Fibroblast of skin of right biceps (primary cell): ENCODE data around the gene ROPN1L.
A peak's percentile ranks its signal among the peaks of the same experiment; 100 is the strongest.

ENCODE experiments used
- DNase-seq: peaks from one replicate; pipeline ENCODE4 v3.0.0-alpha.2; 2013

Gene ROPN1L

DNA sequence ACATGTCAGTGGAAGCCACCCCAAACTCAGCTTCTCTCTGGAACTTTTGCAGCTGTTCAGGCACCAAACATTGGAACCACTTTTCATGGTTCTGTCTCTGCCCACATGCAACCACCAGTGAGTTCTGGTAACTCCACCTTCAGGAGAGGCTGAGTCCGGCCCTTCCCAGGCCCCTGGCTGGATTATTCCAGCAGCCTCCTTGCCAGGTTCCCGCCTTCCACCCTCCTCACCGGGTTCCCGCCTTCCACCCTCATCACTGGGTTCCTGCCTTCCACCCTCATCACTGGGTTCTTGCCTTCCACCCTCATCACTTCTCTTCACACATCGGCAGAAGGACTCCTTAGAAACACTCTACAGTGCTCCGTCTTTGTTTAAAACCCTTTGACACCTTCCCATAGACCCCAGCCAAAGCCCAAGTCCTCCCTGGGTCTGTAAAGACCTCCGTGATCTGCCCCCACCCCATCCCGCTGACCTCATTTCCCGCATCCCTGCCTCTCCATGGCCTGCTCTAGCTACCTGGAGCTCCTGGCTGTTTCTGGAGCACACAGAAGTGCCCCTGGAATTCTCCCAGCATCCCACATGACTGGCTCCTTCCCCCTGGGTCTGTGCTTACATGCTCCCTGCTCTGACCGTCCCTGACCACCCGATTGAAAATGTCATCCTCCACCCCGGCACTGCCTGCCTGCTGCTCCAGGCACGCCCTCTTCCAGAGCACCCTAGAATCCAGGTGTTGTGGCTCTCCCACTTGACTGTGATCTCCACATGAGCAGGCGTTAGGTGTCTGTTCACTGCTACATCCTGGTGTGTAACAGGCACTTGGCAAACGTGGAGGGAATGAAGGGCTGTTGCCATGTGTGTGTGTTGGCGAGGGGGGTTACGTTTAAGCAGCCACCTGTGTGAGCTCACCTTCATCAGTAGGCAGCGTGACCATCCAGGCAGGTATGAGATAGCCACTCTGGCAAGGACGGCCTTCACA is 17.7 kb downstream of the ROPN1L start:
- no peak for DNase-seq

DNA sequence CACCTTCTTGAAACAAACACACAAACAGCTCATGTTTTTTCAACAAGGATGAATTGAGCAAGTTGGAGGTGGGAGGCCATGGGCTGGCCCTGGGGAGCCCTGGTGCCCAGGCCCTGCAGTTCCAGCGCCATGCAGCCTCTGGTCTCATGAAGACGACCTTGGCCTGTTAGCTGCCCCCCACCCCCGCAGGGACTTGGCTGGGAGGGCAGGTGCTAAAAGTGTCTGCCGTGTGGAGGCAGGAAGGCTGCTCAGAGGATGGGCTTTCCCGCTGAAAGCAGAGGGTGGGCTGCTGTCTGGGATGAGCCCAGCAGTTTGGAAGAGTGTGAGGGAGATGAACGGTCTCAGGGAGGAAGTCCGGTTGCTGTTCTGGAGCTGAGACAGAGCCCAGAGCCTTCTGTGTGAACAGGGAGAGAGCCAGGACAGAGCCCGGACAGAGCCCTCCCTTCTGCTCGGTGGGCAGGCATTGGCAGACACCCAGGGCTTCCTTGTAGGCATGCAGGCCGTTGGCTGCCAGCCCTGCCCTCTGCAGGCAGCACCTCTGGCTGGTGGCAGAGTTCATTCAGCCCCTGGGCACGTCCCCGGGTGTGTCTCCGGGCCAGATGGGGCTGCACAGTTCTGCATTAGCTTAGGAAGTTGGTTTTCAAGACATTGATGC is 18.7 kb downstream of the ROPN1L start:
- no peak for DNase-seq

DNA sequence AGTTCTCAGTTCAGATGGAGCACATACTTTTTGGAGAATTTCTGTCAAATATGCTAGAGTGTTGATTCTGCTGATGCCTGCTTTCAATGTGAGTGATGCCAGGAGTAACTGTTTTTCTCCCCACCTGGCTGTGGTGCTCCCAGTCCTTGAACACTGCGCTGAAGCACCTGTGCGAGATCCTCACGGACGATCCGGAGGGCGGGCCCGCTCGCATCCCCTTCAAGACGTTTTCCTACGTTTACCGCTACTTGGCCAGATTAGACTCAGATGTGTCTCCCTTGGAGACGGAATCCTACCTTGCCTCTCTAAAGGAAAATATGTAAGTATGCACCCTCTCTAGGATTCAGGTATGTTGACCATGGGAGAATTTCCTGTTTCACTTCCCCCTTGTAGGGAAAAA is 19.4 kb downstream of the ROPN1L start:
- DNase-seq, result no peak

DNA sequence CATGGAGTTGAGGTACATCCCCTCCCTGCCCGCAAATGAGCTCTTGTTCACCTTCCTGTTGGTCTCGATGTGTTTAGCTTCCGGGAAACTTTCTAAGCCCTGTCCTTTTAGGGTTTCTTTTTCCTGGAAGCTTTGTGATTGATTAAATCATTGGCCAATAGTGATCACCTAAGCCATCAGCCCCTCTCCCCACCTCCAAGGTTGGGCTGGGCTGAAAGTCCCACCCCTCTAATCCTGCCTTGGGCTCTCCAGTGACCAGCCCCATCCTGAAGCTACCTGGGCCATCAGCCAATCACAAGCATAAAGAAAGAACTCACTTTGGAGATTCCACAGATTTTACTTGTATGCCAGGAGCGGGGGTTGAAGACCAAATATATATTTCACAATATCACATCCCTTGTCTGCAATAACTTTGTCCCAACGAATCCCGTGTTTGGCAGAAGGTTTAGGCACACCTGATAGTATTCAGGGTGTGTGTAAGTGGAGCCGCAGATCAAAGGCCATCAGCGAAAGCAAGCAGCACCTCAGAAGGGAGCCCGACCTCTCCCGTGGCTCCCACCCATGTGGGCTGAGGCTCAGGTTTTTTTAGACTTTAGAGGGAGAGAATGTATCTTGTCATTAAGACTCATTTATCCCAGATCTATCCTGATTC is 20.4 kb downstream of the ROPN1L start:
- DNase-seq, result no peak

DNA sequence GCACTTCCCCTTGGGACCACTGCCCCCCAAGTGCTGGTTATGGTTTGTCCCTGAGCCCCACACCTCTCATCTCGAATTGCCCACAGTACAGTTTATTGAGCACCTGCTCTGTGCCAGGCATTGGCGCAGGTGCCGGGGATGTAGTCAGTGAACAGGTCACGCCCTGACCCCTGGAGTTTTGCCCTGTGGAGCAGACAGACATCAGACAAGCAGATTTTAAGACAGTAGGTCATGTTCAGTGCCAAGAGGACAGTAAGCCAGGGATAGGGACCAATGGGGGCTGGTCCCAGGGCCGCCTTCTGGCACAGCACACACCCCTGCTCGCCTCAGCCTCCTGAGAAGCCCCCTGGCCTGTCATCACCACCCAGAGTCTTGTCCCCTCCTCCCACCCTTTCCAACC is 21.9 kb downstream of the ROPN1L start:
- DNase-seq, result no peak

DNA sequence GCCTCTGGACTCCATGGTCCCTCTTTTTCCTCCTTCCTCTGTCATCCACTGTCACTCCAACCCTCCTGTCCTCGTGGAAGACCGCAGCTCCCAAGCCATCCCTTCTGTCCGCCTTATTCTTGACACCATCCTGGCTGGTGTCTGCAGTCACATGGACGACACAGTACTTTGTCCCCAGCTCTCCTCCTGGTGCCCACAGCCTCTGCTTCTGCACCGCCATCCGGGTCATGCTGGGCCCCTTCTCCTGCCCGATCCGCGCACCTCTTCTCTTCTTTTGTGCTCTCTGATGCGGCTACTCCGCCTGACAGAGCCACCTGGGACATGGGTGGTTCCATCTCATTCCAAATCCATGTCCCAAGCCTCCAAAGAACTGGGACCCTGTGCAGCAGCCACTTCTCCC is 22.5 kb downstream of the ROPN1L start:
- no peak for DNase-seq

DNA sequence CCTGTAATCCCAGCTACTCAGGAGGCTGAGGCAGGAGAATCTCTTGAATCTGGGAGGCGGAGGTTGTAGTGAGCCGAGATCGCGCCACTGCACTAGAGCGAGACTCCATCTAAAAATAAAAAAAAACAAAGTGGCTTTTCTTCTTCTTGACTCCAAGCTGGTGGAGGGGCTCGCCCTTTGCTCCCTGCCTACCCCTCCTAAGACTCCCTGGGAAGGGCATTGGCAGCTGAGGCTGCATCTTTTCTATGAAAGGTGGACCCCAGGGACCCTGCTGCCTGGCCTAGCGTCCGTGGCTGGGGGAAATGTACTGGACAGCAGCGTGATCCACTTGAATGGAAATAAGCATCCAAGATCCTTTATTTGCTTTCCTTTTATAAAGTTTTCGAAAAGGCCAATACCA is 24.0 kb downstream of the ROPN1L start:
- no peak for DNase-seq

DNA sequence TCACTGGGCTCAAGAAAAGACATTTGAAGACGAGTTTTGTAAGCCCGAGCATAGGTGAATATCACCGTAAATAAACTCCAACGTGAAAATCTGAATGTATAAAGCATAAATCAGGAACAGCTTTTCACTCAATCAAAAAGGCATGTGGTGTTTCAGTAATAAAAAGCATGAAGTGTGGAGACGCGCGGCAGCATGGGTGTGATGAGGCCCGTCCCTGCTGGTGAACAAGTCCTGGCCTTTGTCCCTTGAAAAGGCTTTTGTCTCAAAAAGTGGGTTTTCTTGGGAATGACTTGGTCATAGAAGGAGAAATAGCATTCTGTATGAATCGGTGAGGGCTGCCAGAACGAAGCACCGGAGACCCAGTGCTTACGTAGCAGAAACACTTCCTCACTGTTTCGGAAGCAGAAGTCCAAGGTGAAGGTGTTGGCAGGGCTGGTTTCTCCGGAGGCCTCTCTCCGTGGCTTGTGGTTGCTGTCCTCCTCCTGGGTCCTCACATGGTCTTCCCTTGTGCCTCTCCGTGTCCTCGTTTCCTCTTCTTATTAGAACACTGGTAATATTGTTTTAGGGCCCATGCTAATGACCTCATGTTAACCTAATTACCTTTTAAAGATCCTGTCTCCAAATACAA is 24.9 kb downstream of the ROPN1L start:
- no peak for DNase-seq

DNA sequence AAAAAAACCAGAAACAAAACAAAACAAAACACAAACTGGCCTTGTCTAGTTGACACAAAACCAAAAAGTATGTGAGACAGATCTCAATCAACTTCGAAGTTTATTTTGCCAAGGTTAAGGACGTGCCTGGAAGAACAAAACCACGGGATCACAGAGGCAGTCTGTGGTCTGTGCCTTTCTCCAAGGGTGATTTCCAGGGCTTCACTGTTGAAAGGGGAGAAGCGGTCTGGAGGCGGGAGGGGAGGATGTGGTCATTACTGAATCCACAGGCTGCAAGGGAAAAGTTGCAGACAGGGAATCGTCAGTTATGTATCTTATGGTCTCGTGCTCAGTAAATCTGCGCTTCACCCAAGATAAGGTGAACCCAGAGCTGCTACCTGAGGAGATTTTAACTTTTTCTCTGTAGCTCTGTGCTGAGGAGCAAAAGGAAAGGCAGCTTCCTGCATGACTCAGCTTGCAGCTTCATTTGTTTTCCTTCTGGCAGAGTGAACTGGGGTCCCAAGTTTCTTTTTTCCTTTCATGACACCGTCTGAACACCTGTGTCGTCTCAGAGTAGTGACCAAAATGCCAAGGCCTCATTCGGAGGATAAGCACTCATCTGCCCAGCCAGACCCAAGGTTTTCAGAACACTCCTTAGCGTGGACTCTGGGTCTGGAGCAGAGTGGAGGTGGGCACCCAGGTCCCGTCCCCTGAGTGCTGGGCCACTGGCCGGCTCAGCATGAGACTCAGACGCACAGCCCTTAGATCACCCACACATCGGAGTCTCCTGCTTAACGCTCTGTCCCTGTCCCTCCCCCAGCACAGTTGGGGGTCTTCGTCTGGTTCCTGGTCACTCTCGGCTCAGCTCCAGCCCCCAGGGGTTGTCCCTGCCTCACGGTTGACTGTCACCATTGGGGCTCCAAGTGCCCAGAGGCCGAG is 25.9 kb downstream of the ROPN1L start:
- peak; percentile 55 for DNase-seq

DNA sequence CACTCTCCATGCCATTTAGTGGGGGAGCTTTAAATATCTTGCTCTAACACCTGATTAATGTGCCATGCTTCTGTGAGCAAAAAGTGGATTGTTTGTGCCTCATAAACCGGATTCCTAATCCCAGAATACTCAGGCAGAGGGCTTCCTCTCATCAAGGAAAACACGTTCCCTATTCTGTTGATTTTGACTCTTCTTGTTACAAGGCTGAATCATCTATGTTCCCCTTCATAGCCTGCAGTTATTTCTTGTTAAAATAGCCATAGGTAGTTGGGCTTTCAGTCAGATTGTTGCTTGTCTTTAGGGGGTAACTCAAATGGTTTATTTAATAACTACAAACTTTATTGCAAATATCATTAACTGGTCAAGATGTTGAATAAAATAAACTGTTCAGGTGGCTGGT is 26.6 kb downstream of the ROPN1L start:
- DNase-seq, result no peak

DNA sequence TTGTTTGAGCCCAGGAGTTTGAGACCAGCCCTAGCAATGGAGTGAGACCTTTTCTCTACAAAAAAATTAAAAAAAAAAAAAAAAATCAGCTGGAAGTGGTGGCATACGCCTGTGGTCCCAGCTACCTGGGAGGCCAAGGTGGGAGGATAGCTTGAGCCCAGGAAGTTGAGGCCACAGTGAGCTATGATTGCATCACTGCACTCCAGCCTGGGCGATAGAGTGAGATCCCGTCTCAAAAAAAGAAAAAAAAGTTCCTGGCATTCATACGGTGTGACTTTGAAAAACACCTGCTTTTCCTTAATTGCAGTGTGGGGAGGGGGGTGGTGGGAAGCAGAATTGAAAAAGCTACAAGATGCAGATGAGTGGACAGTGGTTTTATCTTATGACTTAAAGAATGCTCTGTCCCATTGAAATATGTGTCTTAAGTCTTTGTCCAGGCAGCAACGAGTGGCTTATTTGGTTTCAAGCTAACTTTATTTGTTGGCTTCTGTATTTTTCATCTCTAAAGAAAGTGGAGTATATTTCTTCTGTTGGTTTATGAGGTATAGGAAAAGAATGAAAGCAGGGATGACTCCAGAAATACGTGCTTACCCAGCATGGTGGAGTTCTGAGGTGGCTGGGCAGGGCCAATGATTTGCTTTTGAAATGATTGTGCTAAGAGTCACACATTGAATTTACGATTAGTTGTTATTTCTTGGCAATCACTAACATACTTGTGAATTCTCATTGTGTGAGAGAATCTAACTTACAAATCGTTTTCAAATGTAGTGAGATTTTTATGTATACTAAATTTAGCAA is 27.8 kb downstream of the ROPN1L start:
- peak; percentile 93 for DNase-seq

DNA sequence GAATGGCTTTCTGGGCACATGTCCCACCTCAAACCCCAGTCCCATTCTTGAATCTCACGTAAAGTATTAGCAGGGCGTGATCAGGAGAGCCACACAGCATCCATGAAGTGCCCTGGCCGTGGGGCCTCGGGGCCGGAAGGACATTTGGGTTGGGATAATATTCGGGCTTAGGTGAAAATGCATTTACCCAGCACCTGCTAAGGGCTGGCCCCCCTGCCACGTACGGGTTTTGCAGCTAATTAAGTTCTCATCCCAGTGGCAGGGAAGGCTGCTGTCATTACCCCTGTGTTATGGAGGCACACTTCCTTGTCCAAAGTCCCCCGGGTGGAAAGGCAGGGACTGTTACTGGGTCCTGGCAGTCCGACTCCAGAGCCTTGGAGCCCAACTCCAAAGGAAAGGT is 29.0 kb downstream of the ROPN1L start:
- DNase-seq, result no peak

DNA sequence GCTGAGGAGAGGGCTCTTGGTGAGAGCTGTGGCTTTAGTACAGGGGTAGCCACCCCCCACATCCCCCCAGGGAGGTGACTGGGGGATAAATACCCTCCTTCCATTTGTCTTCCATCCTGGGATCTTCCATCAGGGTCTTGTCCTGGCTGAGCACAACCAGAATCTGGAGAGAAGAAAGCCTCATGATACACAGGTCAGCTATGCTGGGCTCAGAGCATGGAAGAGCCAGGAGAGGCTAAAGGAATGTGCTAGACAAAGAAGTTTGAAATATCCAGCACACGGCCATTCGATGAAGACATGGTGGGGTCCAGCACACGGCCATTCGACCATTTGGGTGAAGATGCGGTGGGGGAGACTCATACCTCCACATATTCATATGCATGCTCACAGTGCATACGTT is 30.0 kb downstream of the ROPN1L start:
- DNase-seq, result peak; percentile 51

DNA sequence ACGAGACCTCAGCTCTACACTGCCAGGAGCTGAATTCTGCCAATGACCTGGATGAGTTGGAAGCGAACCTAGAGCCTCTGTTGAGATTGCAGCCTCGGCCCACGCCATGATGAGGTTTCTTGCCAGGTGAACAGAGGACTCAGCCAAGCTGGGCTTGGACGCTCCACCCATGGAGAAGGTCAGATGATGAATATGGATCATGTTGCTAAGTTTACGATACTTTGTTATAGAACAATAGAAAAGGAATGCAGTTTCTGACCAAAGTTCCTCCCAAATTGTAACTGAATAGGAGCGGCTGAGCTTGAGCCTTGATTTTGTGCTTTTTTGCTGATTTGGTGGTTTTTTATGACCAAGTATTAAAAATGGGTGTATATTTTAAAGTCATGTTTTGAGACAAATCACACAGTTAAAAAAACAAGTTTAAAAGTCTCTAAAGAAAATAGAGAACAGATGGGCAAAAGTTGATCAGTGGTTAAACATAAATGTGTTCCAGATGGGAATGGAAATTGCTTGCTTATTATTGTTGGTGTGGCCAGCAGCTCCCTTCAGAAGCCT is 32.9 kb downstream of the ROPN1L start:
- DNase-seq, result peak; percentile 71

DNA sequence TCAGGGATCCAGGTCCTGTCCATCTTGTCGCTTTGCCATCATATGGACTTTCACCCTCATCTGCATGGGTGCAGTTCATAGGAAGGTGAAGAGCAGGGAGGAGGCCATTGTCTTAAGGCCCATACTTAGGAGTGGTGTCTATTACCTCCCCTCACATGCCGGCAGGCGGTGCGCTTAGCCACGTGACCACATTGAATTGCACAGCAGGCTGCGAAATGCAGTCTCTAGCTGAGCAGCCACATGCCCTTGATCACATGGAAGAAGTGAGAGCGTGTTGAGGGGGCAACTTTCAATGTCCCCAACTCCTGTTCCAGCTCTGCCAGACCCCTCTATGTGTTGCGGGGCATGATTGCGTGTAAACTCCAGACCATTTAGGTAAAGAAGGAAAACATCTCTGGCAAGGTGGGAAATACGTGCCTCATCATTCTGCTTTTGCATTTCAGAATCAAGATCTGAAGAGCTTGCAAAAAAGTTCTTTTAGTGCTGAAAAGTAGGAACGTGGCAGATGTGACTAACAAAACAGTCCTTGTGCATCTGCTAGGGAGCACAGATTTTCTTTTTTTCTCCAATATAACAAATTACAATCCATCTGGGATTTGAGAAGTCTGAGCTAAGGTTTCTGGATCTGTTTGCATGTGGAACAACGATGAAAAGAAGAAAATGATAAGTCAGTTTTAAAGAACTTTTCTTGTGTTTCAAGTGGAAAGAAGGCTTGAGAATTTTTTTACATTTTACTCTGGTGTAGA is 34.4 kb downstream of the ROPN1L start:
- no peak for DNase-seq

DNA sequence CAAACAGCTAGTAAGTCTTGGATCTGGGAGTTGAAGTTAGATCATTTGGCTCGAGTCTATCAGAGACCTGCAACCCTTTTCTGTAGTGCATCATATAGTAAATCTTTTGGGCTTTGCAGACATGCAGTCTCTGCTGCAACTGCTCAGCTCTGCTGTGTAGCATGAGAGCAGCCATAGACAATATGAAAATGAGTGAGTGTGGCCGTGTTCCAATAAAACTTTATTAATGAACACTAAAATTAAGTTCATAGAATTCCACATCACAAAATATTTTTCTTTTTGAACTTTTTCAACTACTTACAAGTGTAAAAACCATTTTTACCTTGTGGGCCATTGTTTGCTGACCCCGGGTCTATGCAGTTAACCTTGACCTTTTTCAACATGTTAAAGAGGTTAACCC is 35.2 kb downstream of the ROPN1L start:
- no peak for DNase-seq

DNA sequence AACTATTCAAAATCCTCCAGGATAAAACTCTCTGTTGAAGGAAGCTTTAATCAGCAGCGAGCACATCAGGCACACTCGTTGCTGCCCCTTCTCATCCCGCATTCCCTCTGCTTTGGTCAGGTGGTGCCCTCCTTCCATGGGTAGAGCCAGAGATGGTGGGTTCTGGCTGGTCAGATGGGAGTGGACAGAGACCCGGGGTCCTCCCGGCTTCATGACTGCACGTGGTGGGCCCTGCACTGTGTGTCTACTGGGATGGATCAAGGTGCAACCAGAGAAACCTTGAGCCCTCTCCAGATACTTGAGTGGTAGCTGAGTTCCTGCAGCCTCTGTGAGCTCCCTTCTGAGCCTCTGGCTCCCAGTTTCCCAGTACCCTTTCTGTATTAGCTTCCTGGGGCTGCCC is 36.3 kb downstream of the ROPN1L start:
- DNase-seq, result no peak

DNA sequence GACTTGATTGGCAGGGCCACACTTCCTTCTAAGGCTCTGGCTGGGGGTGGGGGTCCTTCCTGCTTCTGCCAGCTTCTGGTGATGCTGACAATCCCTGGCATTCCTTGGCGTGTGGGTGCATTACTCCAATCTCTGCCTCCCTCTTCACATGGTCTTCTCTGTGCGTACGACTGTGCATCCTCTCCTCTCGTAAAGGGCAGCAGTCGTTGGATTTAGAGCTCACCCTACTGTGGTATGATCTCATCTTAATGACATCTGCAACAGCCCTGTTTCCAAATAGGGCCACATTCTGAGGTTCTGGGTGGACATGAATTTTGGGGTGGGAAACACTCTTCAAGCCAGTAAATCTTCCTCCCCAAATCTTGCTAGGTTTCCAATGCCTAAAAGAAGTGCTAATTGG is 36.8 kb downstream of the ROPN1L start:
- DNase-seq, result peak; percentile 61

DNA sequence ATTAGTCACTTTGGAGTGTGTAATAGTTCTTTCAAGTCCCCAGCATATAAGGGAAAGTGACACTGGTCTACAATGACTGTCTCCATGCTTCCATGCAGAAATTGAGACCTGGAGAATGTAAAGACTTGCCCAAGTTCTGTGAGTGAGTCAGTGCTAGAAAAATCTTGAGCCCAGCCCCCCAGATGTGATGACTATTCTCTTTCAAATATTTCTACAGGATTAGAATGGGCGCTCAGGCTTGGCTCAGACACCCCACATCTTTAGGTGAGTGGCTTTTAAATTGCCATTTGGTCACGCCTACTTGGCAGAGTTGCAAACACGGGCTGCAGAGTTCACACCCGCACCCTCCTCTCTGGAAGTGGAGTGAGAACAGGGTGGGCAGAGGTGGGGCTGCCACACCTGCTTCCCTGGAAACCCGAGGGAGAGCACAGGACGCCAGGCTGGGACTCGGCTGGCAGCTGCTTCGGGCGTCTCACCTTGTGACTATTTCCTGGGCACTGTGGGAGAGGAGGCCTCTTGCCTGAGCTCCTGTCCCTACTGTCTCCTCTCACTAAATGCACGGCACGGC is 37.6 kb downstream of the ROPN1L start:
- DNase-seq, result peak; percentile 94
